Renal cortex interstitium (tissue), 11 donors: ENCODE data around the gene LY86. TPM values are rescaled to one million over a fixed set of nuclear protein-coding genes. Genes with fewer than 3 reads are reported as not detected.

ENCODE experiments used
- DNase-seq, 11 donors: peaks; one replicate each; pipeline ENCODE4 v3.0.0-alpha.2; 2013; ENCODE audit warnings: low read depth in 9 of 11, low spot score in 4 of 11; ENCODE audit errors: extremely low read depth in 1 of 11
- polyA plus RNA-seq, 3 donors: library from polyadenylated mRNA; unstranded; fragments of 120-200 nt; gene quantifications; one replicate each; pipeline ENCODE4 v1.2.1, GENCODE V29; 2013; ENCODE audit not compliant: insufficient read length in 3 of 3

Gene LY86
- polyA plus RNA-seq, 3 donors = 2.1 to 2.4 (median 2.4) TPM

DNA sequence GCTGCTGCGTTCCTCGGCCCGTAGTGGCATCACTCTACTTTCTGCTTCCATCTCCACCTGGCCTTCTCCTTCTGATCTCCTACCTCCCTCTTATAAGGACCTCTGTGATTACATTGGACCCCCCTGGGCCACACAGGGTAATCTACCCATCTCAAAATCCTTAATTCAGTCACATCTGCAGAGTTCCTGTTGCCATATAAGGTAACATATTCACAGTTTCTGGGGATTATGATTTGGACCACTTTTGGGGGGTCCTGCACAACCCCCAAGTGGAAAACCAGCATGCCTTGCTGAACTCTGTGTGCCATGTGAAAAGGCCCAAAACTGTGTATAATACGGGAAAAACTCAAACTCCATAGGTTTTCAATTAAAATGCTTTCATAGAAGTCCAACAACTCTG lies 51.1 kb downstream of the LY86 start:
- DNase-seq = no peak

DNA sequence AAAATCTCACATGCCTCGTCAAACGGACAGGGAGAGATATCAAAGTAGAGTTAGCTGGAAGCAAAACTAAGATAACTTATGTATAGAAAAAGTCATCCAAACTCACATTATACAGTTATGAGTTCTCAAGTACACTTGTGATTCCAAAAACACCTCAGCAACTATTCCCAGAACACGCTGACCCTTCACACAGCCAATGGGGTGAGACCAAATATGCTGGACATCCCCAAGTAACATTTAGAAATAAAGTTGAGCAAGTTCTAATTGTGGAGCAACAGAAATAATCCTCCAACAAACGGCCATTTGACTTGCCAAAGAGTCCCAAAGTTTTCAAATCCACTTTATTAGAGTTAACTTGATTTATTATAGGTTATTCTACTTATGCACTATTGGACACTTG lies 52.4 kb downstream of the LY86 start:
- no peak for DNase-seq

- no peak for DNase-seq
Observed at GRCh38 chr6:6643398-6643797, 54.9 kb downstream of the LY86 start.

GRCh38 chr6:6645261-6645917 lies 56.9 kb downstream of the LY86 start:
- DNase-seq = no peak

DNA sequence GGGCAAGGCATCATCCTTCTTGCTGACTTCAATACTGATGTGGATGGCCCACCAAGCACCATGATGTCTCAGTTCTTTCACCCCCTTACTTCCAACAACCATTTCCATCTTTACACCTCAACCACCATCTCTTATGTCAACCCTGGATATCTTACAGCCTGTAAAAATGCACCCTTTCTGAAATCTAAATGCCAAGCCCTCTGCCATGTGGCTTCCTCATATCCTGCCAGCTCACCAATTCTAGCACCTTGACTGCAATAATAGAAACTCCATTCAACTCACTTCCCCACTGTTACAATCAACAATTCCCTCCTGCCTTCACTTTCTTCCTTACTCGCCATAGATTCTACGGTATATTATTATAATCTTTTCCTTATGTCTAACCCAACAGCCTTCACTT lies 57.9 kb downstream of the LY86 start:
- DNase-seq = no peak

DNA sequence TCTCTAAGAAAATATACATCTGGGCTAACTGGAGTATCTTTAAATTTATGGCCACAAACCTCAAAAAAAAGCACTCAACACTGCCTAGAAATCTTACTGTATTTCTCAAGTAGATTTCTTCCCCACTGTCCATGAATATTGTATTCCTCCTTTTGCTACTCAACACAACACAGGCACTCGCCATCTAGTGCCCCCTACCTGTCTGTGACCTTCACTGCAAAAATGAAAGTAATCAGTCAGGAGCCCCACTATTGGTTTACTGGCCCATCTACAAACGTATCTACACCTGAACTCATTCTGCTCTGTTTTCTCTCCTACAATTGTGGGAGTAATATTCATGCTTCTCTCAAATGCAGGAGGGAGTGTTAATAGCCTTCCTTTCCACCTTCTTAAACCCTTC lies 58.3 kb downstream of the LY86 start:
- DNase-seq = no peak

- no peak for DNase-seq
Observed at GRCh38 chr6:6648692-6649343, 60.3 kb downstream of the LY86 start.

DNA sequence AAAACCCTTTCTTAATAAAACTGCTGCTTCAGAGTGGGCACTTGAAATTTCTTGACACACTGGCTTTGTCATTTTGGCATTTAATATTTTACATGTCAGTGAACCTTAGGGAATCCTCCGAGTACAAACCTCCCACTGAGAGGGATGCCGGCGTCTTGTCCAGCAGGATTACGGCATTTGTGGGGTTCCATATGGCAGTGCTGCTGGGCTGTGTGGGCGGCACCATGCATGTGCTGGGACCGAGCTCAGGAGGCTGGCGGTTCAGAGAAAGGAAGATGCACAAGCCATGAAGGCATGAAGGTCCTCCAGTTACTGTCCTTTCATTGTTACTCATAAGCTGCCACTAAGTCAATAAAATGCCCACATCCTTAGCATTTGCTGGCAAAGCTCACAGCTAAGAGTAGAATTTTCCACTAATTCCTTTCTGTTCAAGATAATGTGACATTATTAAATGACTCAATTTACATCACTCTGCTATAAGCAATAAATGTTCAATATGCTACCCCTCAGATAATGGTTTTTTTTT lies 61.4 kb downstream of the LY86 start:
- DNase-seq = no peak

DNA sequence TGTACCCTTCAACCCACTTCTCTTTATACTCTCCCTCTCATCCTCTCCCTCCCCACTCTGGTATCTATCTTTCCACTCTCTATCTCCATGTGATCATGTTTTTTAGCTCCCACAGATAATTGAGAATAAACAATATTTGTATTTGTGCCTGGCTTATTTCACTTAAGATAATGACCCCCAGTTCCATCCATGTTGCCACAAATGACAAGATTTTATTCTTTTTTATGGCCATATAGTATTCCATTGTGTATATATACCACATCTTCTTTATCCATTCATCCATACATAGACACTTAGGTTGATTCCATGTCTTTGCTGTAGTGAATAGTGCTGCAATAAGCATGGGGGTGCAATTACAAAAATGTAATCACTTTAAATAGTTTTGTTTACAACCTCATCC lies 62.3 kb downstream of the LY86 start:
- DNase-seq = no peak

- no peak for DNase-seq
Observed at GRCh38 chr6:6651335-6651734, 62.8 kb downstream of the LY86 start.

DNA sequence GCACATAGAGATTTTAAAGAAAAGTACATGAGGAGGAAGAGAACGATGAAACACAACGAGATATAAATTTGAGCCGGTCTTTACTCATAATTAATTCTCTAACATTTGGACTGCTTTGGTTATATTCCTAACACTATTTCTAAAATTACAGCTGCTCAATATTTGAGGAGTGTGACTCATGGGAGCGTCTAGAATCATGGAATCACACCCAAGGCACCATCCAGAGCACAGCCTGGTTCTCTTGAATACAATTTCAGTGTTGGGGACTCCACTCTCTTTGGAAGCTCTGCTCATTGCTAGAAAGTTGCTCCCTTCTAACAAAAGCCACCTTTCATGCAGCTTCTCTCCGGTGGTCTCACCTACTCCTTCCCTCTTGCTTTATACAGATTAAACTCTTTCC lies 64.4 kb downstream of the LY86 start:
- no peak for DNase-seq

DNA sequence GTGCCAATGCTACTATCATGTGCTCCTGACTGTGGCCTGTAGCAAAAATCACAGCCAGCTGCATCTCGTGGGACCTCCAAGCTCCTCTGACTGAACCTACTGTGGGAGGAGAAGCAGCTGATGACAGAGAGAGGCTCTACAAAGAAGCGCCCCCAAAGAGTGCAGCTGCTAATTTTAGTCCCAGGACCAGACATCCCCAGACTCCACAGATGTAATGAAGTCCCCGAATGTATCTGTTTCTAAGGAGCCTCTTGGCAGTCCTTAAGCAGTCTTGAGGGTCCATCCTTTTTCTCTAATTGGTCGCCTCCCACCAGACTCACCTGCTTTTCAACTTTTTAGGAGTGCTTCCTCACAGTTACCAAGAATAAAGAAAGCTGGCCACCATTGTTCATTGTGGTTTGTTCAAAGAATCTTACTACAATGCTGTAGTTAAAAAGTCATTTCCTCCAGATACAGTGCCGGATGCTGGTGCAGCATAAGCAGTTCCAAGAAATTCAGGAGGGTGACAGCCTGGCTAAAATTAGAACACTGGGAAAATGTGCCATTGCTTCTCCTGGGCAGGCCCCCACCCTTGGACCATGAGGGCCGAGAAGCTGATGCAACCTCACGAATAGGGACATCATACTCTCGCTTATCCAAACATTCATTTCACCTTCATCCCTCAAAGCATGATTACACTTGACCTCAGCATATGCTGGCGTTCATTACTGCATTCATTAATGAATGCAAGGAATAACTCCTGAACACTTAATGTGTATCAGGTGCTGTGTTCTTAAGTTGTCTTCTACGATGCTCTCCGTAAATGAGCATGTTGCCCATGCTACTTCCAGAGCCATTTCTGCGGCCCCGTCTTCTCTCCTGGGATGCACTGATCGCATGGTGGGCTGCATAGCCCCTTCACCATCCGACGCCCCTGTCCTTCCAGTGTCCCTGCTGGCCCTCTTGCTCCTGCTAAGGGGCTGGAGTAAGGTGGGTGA lies 66.4 kb downstream of the LY86 start:
- DNase-seq = peak in 1 of 11 donors; percentile 51

GRCh38 chr6:6655805-6656251 lies 67.3 kb downstream of the LY86 start:
- DNase-seq = no peak

- no peak for DNase-seq
Observed at GRCh38 chr6:6656287-6656686, 67.8 kb downstream of the LY86 start.

- DNase-seq = no peak
Observed at GRCh38 chr6:6657085-6657819, 68.7 kb downstream of the LY86 start.

DNA sequence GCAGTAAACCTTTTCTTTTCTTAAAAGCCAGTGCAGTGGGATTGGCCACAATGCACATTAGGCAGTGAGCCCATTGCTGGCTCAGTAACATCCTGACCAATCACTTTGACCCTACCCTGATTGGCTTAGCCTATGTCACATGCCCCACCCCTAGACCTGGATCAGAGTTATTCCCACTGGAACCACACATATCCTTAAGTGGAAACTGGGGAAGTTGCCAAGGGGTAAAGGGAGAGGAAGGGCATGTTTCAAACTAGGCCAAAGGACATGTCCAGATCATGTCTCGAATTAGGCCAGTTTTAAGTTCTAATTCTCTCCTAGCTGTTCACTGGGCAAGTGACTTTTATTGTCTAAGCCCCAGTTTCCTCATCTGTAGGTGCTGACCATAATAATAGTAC lies 69.3 kb downstream of the LY86 start:
- DNase-seq = no peak

GRCh38 chr6:6659600-6660327 lies 71.2 kb downstream of the LY86 start:
- DNase-seq = no peak

- no peak for DNase-seq
Observed at GRCh38 chr6:6660339-6661045, 72.0 kb downstream of the LY86 start.
